Peyer's patch (tissue), 4 donors: ENCODE data around the gene NR2C1. TPM values are rescaled to one million over a fixed set of nuclear protein-coding genes. Genes with fewer than 3 reads are reported as not detected.

Source experiments
- DNase-seq, 3 donors: peaks; one replicate each; pipeline ENCODE4 v3.0.0-alpha.2; 2017 to 2019
- H3K27ac ChIP-seq, 4 donors: fragments of 200-600 bp; sonication (generic); one replicate each; pipeline ENCODE4 v1.5.1; 2016 to 2019
- H3K27me3 ChIP-seq, 2 donors: fragments of 200-600 bp; sonication (generic); one replicate each; pipeline ENCODE4 v1.5.1; 2019
- H3K36me3 ChIP-seq, 3 donors: fragments of 200-600 bp; sonication (generic); one replicate each; pipeline ENCODE4 v1.5.1; 2016 to 2019
- H3K4me1 ChIP-seq, 4 donors: fragments of 200-600 bp; sonication (generic); one replicate each; pipeline ENCODE4 v1.5.1; 2016 to 2019
- H3K4me3 ChIP-seq, 4 donors: fragments of 200-600 bp; sonication (generic); 1 replicate in 3 of 4; 2 replicates in 1 of 4; pipeline ENCODE4 v1.5.1; 2016 to 2019; ENCODE audit warnings: mild to moderate bottlenecking in 1 of 4
- H3K9me3 ChIP-seq, 4 donors: fragments of 200-600 bp; sonication (generic); one replicate each; pipeline ENCODE4 v1.5.1; 2016 to 2019; ENCODE audit warnings: mild to moderate bottlenecking in 1 of 4
- POLR2A ChIP-seq, 2 donors: fragments of 450-650 bp; IDR thresholded peaks; one replicate each; pipeline ENCODE4 v1.5.1; 2017; ENCODE audit warnings: antibody characterized with exemption in 2 of 2, mild to moderate bottlenecking in 2 of 2, moderate library complexity in 2 of 2
- total RNA-seq, 4 donors: library from RNA; depleted of rRNA; stranded (reverse); fragments of >200 nt; gene quantifications; one replicate each; pipeline ENCODE4 v1.1.0, GENCODE V29; 2016
- TF ChIP-seq, protein P1 (sequence below), 6 experiments: fragments of 450-650 bp in 4 of 6; fragments of 200-600 bp in 2 of 6; sonication (generic) in 1 of 6; IDR thresholded peaks; one replicate each; pipeline ENCODE4 v1.5.1; 2017 to 2019; ENCODE audit warnings: antibody characterized with exemption in 6 of 6, mild to moderate bottlenecking in 3 of 6, moderate library complexity in 1 of 6

Gene NR2C1
- total RNA-seq, 4 donors from 2014 or later = 35.2 to 202 (median 52.5) TPM

DNA sequence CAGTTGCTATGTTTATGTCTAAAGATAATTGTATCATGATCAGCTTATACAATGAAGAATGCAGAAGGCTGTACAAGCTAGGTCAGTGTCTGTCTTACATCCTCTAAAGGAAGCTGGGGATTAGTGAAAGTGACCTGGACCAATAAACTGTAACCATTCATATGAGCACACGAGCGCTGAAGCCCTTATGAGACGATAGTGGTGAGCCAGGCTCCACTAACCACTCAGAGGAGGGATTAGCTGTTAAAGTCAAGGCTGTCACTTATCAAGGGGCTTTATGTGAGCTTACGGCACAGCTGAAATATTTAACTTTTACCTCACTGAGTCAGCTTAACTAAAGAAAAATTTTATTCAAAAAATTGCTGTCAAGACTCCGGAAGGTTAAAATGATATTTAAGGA, 100.2 kb downstream of the NR2C1 start:
- no peak for DNase-seq
- TF ChIP-seq, protein P1, sequence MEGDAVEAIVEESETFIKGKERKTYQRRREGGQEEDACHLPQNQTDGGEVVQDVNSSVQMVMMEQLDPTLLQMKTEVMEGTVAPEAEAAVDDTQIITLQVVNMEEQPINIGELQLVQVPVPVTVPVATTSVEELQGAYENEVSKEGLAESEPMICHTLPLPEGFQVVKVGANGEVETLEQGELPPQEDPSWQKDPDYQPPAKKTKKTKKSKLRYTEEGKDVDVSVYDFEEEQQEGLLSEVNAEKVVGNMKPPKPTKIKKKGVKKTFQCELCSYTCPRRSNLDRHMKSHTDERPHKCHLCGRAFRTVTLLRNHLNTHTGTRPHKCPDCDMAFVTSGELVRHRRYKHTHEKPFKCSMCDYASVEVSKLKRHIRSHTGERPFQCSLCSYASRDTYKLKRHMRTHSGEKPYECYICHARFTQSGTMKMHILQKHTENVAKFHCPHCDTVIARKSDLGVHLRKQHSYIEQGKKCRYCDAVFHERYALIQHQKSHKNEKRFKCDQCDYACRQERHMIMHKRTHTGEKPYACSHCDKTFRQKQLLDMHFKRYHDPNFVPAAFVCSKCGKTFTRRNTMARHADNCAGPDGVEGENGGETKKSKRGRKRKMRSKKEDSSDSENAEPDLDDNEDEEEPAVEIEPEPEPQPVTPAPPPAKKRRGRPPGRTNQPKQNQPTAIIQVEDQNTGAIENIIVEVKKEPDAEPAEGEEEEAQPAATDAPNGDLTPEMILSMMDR (IDR thresholded peaks at IDR 0.05) = no peak
- TF ChIP-seq POLR2A (IDR thresholded peaks at IDR 0.05) = no peak

DNA sequence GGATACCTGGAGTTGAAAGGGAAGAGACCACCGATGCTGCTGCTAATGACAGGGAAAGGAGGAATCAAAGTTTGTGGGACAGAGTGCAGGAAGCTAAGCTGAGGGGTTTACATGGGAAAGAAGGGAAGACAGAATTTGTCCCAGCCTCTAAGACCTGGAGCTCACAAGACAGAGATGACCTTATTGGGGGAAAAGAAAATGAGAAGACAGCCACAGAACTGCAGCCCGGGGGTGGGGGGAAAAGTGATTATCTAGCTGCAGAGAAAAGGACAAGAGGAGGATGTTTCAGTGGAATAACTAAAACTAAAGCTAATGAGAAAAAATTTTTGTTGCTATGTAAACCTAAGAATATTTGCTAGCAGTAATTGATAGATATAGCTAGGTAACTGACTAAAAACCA, 100.6 kb downstream of the NR2C1 start:
- H3K4me3 ChIP-seq = no peak overlapping the region
- DNase-seq = no peak
- H3K27me3 ChIP-seq = no peaks in the 10 kb centered on the region
- H3K36me3 ChIP-seq = peaks cover 0 to 15% (median 0%) of the 10 kb centered on the region in 3 donors
- no peaks in the 10 kb centered on the region for H3K4me1 ChIP-seq
- TF ChIP-seq, protein P1 (IDR thresholded peaks at IDR 0.05) = no peak
- TF ChIP-seq POLR2A (IDR thresholded peaks at IDR 0.05) = no peak
- H3K9me3 ChIP-seq = no peaks in the 10 kb centered on the region
- no peak overlapping the region for H3K27ac ChIP-seq

More for the DNA sequence above, 100.2 kb downstream of the NR2C1 start:
- no peak overlapping the region for H3K4me3 ChIP-seq
- peaks cover 0 to 15% (median 0%) of the 10 kb centered on the region in 3 donors for H3K36me3 ChIP-seq
- H3K9me3 ChIP-seq = no peaks in the 10 kb centered on the region
- H3K27me3 ChIP-seq = no peaks in the 10 kb centered on the region
- H3K27ac ChIP-seq = no peak overlapping the region
- H3K4me1 ChIP-seq = no peaks in the 10 kb centered on the region

DNA sequence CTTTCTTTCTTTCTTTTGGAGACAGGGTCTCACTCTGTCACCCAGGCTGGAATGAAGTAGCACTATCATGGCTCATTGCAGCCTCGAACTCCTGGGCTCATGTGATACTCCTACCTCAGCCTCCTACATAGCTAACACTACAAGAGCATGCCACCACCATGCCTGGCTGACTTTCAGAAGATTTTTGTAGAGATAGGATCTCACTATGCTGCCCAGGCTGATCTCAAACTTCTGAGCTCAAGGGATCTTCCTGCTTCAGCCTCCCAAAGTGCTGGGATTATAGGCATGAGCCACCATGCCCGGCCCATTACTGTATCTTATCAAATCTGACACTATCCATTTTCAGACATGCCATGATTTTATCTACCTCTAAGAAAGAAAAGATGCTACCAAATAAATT, 101.5 kb downstream of the NR2C1 start:
- no peak for DNase-seq
- Histone ChIP-seq H3K36me3 (peaks cover 0 to 15% (median 0%) of the 10 kb centered on the region in 3 donors), H3K4me1 (no peaks in the 10 kb centered on the region), H3K27me3 (no peaks in the 10 kb centered on the region), H3K9me3 (no peaks in the 10 kb centered on the region), H3K4me3 (no peak overlapping the region), H3K27ac (no peak overlapping the region)
- no peak for TF ChIP-seq POLR2A (IDR thresholded peaks at IDR 0.05)
- TF ChIP-seq, protein P1 (IDR thresholded peaks at IDR 0.05) = no peak

DNA sequence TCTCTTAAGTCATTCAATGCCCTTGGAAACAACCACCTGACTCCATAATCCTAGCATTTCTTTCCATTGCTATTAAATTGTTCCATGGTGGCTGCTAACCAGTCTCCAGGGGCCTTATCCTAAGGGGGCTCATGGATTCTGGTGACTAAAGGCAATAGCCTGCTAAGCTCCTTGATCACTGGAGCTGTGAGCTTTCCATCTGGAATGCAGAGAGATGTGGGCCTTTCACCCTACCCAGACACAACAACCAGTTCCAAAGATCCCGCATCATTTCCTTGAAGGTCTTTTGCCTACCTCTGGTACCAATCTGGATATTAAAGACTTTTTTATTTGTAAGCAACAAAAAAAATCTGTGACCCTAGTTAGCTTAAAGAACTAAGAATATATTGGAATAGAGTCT, 102.9 kb downstream of the NR2C1 start:
- no peaks in the 10 kb centered on the region for H3K27me3 ChIP-seq
- no peak overlapping the region for H3K4me3 ChIP-seq
- H3K36me3 ChIP-seq = peaks cover 0 to 15% (median 0%) of the 10 kb centered on the region in 3 donors
- DNase-seq = no peak
- no peak for TF ChIP-seq POLR2A (IDR thresholded peaks at IDR 0.05)
- H3K4me1 ChIP-seq = no peaks in the 10 kb centered on the region
- H3K9me3 ChIP-seq = no peaks in the 10 kb centered on the region
- H3K27ac ChIP-seq = no peak overlapping the region

Other genes with a start within 250 kb of the NR2C1 start
- 100 to 1,000 TPM in 1 of 4 donors, 10 to 100 TPM in 3; 54.7 to 133 (median 89.0) TPM for gene NDUFA12, start 69.9 kb downstream of the NR2C1 start, total RNA-seq
- 10 to 100 TPM; 14.9 to 24.3 (median 22.4) TPM for gene FGD6, start 143.8 kb upstream of the NR2C1 start, total RNA-seq
- gene VEZT, start 144.2 kb upstream of the NR2C1 start, total RNA-seq = 100 to 1,000 TPM in 2 of 4 donors, 10 to 100 TPM in 2; 76.5 to 121 (median 95.2) TPM